Keratinocyte (primary cell): ENCODE results near the gene TCF23.

Experiments
- CTCF ChIP-seq, 3 experiments: IDR thresholded peaks in 1 of 3; conservative IDR thresholded peaks in 1 of 3; optimal IDR thresholded peaks in 1 of 3; 2 replicates in 2 of 3; 3 replicates in 1 of 3; pipeline versions ENCODE3 to v1.5.1; 2011; ENCODE audit warnings: low read length in 3 of 3, mild to moderate bottlenecking in 3 of 3, moderate library complexity in 2 of 3, control low read depth in 1 of 3, inconsistent platforms in 1 of 3; ENCODE audit not compliant: insufficient read depth in 2 of 3; ENCODE audit errors: extremely low read depth in 1 of 3
- EZH2 ChIP-seq: IDR thresholded peaks from one replicate; pipeline ENCODE4 v1.6.1; 2012; ENCODE audit warnings: inconsistent platforms, mild to moderate bottlenecking, low read length, moderate library complexity

GRCh38 chr2:27206346-27206745 is 57.5 kb downstream of the TCF23 start:
- TF ChIP-seq CTCF (optimal IDR thresholded peaks at IDR 0.05 in 1 of 3, IDR thresholded peaks at IDR 0.05 in 1 of 3, conservative IDR thresholded peaks at IDR 0.05 in 1 of 3; ENCODE audit: extremely low read depth in 1 of 3, insufficient read depth in 2 of 3, low read length in 3 of 3) (no peak), EZH2 (no peak)
